T-helper 2 cell (primary cell): ENCODE measurements around the gene SPATA32.

Experiments used
- DNase-seq, 5 experiments: peaks; one replicate each; pipeline versions ENCODE4 v3.0.0 to v3.0.0-alpha.2; 2012 to 2022

SPATA32 gene

DNA sequence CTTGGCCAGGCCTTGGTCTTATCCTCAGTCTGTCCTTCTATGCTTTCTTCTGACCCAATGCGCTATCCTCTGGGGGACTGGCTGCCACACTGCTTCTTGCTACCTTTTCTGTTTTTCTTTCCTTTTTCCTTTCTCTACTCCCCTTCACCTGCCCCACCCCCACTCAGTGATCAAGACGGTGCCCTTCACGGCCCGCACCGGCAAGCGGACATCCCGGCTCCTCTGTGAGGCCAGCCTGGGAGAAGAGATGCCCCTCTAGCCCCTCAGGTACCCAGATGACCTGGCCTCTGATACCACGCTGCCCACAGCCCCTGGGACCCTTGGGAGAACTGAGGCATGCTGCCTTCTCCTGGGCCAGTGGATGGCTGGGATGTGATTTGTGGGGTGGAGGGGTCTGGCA lies 15.6 kb downstream of the SPATA32 start:
- DNase-seq: no peak

DNA sequence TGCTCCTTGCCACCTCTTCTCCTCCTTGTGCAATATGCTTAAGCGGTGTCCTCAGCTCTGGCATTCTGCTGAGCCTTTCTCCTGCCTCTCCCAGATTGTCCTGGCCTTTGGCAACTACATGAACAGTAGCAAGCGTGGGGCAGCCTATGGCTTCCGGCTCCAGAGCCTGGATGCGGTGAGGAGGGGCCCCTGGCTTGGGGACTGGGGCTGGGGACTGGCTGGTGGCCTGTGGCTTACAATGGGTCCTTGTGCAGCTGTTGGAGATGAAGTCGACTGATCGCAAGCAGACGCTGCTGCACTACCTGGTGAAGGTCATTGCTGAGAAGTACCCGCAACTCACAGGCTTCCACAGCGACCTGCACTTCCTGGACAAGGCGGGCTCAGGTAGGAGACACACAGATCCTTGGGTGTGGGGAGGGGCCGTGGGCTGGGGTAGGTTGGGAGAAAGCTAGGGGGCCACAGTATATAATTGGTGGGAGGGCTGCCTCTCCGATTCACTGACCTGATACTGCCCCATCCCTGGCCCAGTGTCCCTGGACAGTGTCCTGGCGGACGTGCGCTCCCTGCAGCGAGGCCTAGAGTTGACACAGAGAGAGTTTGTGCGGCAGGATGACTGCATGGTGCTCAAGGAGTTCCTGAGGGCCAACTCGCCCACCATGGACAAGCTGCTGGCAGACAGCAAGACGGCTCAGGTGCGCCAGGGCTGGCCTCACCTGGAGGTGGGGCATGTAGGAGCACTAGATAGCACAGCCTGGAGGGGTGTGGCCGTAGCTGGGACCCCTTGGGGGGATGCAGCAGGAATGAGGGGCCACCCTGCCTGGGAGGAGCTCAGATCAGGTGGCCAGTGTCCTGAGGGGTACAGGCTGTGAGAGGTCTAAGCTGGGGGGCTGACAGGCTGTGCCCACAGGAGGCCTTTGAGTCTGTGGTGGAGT lies 16.9 kb downstream of the SPATA32 start:
- no peak for DNase-seq

DNA sequence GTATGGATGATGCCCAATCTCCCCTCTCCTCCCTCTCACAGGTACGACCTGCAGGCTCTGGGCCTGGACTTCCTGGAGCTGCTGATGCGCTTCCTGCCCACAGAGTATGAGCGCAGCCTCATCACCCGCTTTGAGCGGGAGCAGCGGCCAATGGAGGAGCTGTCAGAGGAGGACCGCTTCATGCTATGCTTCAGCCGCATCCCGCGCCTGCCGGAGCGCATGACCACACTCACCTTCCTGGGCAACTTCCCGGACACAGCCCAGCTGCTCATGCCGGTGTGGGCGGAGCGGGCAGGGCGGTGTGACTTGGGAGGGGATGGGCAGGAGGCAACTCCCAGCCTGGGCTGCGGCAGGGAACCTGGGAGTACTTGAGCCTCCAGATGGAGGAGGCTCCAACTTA lies 18.1 kb downstream of the SPATA32 start:
- DNase-seq: no peak

DNA sequence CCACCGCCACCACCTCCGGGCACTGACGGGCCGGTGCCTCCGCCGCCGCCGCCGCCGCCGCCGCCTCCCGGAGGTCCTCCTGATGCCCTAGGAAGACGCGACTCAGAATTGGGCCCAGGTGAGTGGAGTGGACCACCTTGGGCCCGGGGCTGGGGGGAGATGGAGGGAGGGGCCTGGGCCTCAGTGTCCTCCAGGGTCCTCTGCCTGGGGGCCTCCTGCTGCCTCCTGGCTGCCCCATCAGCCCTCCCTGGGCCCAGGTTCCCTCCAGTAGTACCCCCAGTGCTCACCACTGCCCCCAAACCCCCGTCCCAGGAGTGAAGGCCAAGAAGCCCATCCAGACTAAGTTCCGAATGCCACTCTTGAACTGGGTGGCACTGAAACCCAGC lies 19.9 kb downstream of the SPATA32 start:
- DNase-seq: no peak

DNA sequence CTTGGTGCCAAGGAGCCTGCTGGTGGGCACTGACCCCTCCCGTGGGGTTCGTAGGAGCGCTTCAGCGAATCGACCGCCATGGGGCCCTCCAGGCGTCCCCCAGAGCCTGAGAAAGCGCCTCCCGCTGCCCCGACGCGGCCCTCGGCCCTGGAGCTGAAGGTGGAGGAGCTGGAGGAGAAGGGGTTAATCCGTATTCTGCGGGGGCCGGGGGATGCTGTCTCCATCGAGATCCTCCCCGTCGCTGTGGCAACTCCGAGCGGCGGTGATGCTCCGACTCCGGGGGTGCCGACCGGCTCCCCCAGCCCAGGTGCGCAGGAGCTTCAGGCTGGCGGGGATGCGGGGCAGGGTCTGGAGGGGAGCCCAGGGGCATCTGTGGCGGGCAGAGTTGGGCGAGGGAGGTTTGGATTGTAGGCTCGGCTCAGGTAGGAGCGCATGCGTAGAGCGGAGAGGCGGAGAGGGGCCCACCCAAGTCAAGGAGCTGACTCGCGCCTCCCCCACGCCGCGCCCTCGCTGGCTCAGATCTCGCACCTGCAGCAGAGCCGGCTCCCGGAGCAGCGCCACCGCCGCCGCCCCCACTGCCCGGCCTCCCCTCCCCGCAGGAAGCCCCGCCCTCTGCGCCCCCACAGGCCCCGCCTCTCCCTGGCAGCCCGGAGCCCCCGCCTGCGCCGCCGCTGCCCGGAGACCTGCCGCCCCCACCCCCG lies 20.4 kb downstream of the SPATA32 start:
- no peak for DNase-seq

DNA sequence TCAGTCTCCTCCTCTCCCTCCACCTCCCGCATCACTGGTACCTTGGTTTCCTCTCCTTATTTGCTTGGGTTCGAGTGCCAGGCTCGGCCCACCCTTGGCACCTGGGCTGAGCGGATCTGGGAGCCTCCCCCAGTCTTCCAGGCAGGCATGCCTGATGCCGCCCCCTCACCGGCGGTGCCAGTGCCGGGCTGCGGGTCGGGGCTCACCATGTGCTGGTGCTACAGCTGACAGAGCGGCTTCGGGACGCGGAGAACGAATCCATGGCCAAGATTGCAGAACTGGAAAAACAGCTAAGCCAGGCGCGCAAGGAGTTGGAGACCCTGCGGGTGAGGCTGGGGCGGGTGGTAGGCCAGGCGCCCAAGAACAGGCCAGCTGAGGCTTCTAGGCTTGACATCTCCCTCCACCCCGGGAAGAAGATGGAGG lies 21.0 kb downstream of the SPATA32 start:
- no peak for DNase-seq

DNA sequence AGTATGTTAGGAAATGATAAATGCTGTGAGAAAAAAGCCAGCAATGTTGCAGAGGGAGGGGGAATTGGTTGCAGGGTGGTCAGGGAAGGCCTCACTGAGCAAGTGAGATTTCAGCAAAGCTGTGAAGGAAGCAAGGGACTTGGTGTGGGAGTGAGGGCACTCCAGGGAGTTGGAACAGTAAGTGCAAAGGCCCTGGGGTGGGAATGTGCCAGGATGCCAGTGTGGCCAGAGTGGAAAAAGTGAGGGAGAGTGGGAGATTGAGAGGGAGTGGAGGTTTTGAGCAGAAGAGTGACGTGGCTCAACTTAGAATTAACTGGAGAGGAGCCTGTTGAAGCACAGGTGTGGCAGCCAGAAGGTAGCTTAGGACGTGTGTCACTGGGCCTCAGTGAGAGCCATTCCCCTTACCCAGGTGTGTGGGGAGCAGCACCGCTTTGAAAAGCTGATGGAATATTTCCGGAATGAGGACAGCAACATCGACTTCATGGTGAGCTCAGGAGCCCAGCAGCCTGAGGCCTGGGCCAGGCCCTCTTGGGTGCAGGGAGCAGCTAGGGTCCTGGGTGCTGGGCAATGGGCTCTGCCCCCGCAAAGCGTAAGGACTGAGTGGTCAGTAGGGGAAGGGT lies 23.6 kb downstream of the SPATA32 start:
- DNase-seq: no peak

DNA sequence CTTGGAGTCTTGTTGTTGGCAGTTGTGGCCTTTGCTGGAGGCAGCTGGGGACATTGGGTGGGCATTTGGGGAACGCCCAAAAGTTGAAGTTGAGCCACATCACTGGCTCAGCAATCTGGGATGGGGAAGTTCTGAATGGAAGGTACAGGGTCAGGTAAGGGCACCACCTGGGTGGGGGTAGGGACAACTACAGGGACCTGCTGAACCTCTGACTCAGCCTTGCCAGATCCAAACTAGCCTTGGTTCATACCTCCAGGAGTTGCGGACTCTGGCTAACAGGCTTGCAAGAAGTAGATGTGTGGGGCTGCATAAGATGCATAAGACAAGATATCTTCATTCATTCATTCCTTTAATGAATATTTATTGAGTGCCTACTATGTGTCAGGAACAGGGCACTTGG lies 24.2 kb downstream of the SPATA32 start:
- DNase-seq: no peak

DNA sequence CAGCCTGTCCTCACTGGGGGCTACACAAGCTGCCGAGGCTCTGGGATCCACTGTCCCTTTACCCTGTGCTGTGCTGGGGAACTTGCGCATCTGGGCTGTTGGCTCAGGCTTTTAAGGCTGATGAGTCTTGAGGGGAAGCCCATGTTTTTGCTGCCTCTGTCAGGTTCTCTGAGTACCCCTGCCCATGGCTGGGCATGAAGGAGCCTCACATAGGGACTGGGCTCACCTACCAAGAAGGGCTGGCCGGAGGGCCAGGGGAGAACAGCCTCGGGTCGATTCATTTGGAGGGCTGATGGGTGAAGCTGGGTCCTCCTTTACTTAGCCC lies 25.6 kb downstream of the SPATA32 start:
- DNase-seq: no peak

DNA sequence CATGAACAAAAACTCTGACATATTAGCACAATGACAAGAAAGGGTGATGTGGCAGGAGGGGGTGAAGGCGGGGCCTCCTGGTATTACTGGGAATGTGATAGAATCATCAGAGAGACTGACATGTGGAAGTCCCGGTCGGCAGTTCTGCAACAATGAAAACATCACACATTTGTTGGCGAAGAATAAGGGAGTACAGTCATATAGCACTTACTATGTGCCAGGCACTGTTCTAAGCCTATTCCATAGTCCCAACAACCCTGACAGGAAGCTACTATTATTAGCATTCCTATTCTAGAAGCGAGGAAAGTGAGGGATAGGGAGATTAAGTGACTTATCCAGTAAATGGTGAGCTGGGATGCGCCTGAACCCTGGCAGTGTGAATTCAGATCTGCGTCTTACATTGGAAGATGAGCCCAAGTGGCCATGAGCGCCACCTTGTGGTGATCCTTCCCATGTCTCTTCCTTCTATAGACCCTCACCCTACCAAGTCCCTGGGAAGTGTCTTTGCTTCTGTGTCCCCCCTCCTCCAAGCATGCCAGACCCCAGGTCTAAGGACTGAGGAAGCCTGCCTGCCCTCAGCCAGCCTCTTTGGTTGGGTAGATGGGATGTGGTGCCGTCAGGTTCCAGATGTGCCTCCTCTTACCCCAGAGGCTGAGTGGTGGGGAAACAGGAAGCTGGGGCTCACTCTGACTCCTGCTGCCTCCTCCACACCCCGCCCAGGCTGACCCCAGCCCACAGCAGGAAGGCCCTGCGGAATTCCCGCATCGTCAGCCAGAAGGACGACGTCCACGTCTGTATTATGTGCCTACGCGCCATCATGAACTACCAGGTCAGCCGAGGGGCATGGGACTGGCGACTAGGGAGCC lies 26.2 kb downstream of the SPATA32 start:
- DNase-seq: peak; percentile 55 to 77 (median 73)

DNA sequence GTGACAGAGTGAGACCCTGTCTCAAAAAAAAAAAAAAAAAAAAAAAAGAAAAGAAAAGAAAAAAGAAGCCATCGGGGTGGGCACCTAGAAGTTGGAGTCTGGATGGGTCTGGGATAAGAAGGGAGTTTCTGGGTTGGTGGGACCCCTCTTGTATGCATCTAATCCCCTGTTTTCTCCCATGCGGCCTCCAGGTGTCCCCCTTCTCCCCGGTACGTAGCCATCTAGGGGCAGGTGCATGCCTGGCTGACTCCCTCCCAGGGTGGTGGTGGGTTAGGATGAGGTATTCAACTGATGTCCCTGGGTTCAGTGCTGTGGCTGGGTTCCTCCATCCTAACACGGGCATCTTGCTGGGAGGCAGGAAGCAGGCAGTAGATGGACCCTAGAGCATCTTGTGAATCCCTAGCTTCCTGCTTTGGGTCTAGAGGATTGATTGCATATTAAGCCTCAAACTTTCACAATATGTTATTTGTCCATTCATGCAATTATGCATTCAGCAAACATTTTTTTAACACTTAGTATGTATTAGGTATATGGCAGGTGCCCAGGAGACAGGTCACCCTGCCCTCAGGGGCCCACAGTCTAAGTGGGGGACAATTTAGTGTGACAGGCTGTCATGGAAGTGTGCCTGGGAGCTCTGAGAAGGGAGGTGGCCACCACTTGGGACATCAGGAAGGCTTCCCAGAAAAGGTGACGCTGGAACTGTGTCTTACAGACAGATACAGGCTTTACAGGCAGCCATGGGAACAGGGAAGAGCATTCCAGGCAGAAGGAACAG lies 27.1 kb downstream of the SPATA32 start:
- DNase-seq: peak in 3 of 5 experiments; percentile 37 to 56 (median 48)

DNA sequence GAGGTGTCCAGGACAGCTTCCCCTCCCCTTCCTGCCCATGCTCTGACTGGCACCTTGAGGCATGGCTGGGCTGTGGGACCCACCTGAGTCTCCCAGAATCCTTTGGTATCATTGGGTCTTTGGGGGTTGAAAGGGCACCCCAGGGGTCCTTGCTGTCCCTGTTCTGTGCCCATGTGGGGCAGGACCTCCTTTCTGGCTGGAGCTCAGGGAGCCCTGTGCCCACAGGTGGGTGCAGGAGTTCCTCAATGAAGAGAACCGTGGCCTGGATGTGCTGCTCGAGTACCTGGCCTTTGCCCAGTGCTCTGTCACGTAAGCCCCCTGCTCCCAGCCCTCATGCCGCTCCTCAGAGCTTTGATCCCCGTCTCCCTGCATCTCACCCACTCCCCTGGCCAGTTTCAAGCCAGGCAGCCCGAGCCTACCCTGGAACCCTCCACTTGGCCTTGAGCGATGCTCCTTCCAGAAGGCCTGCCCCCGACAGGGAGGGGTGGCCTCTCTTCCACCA lies 28.4 kb downstream of the SPATA32 start:
- no peak for DNase-seq

DNA sequence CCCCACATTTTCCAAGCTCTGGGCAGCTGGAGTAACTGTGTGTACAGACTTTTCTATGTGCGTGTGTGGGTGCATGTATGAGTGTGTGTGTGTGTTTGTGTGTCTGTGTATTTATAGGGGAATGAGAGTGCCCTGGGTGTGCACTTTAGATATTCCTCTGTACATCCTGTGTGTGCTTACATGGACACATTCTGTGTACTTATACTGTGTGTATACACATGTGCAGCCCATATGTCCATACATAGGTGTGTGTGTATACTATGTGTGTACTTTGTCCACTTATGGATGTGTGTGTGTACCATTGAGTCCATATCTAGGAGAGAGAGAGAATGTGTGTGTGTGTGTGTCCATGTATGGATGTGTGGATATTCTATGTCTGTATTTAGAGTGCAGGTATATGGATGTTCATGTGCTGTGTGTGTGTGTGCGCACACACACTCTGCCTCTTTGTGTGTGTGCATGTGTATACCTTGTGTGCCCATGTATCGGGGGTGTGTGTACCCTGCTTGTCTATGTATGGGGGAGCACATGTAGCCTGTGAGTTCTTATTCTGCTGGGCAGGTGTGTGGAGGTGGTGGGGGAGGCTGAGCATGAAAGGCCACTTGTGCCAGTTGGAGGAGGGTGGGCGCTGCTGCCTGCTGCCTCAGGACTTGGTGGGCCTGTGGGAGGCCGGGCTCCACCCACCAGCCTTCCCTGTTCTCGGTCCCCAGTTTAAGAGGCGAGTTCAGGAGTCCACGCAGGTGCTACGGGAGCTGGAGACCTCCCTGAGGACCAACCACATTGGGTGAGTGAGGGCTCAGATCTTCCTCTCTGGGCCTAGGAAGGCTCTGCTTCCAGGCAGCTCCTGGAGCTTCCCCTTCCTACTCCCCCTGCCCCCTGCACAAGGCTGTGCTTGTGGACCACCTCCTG lies 29.1 kb downstream of the SPATA32 start:
- DNase-seq: no peak

DNA sequence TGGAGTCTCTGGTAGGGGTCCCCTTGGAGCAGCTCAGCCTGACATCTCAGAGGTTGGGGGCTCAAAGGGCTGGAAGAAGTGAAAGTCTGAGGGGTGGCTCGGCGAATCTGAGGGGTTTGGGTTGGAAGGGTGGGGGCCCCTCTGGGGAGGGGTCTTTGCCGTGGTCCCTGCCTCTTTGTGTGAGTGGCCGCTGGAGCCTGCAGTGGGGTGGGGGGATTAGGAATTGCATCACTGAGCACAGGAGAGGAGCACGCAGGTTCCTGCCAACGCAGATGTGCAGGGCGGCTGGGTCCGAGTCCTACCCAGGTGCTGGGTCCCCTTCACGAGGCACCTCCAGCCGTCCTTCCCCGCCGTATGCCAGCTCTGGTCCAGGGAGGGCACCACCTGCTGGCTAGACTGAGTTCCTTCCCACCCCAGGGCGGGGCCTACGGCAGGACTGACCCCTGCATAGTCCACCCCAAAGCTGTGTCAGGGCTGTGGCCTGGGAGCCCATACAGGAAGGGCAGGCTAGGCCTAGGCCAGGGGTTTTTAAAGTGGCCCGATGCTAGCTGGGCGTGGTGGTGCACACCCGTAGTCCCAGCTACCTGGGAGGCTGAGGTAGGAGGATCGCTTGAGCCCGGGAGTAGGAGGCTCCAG lies 30.3 kb downstream of the SPATA32 start:
- DNase-seq: no peak

DNA sequence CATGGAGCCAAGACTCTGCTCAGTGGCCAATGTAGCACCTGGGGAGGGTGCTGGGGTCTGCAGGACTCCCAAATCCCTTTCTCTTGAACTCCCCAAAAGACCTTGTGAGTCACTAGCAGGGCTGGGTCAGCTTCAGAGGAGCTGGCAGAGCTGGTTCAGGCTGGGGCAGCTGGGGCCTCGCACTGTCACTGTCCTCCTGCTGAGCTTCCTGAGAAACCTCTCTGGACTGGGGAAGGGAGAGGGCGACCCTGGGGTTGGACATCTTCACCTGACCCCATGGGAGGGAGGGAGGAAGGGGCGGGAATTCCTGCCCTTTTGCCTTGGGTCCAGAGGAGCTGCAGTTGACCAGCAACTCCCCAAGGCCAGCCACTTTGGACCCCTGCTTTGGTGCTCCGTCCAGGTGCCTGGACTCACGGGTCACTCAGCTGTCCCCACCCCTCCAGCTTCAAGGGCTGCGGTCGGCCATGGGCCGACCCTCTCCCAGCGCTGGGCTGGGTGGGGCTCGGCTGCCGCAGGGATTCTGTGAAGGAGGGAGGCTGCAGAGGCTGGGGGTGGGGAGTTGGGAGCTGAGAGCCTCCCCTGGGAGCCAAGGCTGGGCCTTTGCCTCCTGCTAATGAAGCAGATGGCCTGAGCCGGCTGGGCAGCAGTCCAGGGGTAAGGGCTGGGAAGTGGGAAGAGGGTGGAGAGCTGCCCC lies 31.0 kb downstream of the SPATA32 start:
- DNase-seq: no peak

DNA sequence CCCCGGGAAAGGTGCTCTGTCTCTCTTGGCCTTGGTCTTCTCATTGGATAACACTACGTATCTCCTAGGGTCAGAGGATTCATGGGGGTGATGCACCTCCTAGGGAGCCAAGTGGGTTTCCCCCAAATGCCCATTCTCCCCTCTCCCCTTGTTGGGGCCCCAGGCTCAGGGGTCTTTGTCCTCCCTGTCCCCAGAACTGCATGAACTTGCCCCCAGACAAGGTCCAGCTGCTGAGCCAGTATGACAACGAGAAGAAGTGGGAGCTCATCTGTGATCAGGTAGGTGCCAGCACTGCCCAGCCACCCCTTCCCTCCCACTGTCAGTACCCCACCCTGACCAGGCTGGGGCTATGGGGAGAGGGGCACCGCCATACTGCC lies 31.5 kb downstream of the SPATA32 start:
- no peak for DNase-seq

DNA sequence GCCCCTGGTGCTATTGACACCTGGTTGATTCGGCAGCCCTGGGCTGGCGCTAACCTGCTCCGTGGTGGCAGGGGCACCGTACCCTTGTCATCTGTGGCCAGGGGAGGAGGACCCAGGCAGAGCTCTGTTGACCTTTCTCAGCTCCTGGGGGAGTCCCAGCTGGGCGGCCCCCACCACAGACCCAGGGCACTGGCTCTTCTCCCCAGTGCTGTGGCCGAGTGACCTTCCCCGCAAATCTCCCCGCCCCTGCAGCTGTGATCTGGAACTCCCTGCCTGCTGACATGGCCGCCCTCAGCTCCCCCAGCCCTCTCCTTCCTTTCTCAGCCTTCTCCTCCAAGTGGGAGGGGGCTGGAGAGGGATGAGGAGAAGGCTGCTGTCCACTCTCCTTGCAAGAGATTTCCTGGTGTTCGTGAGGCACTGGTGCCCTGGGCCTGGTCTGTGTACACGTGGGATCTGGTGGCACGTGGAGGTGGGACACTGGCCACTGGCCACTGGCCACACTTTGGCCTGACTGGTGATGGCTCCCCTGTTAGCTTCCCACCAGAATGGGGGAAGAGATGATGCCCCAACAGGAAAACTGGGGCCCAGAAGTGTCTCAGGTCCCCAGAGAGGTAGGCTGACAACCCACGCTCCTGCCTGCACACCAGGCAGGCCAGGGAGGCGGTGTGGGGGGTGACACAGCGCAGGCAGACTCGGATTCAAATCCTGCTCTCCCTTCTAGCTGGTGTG lies 32.0 kb downstream of the SPATA32 start:
- no peak for DNase-seq

DNA sequence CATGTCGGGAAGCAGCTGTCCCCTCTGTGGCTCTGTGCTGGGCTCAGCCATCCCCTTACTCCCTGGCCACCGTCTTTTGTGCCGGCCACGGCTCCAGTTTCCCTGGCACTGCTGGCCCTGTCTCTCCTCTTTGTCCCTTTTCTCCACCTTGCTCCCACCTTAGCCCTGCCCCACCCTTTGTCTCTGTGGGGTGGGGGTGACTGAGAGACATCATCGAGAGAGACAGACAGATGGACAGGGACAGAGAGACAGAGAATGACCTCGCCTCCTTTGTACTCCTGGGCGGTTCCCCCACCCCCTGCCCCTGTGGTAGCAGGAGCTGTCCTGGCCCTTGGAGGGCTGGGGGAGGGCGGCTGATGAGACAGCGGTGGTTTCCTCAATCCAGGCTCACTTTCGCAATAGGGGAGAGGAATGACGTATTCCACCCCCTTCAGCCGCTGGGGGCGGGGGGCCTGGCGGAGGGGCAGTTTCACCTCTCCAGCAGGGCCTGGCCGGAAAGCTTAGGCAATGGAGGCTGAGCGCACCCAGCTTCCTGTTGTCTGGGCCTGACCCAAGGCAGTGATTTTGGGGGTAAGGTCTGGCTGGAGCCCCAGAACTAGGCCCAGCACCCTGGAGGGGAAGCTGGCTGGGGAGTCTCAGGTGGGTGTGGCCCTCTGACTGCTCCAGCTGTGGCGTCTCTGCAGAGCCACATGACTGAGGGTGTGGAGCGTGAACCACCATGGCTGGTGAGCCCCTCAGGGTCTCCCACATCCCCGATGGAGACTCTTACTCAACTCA lies 32.9 kb downstream of the SPATA32 start:
- DNase-seq: peak; percentile 53 to 97 (median 81)
